K562 (cell line): ENCODE measurements around the gene IGF2R. TPM values are rescaled to one million over a fixed set of nuclear protein-coding genes. Genes with fewer than 3 reads are reported as not detected.

ENCODE experiments used
- GABPA ChIP-seq: fragments of 200-800 bp; sonication (Bioruptor generic); conservative IDR thresholded peaks from 2 replicates; pipeline ENCODE4 v1.6.1; 2016; ENCODE audit warnings: low read depth, missing genetic modification characterization, missing compliant biosample characterization
- HNRNPK ChIP-seq: fragments of 200-400 bp; formaldehyde crosslinking; IDR thresholded peaks from one replicate; pipeline ENCODE4 v1.6.1; 2018; ENCODE audit warnings: mild to moderate bottlenecking, low read depth, low read length; ENCODE audit not compliant: poor library complexity, severe bottlenecking
- ILF3 ChIP-seq: fragments of 450-650 bp; IDR thresholded peaks from 2 replicates; pipeline ENCODE4 v1.6.1; 2018; ENCODE audit warnings: antibody characterized with exemption, mild to moderate bottlenecking, moderate library complexity, borderline replicate concordance
- NFIX ChIP-seq: fragments of 250-450 bp; sonication (Bioruptor Pico); IDR thresholded peaks from 2 replicates; pipeline ENCODE4 v1.4.0; 2020; ENCODE audit warnings: low read depth, mild to moderate bottlenecking, moderate library complexity
- RBM22 ChIP-seq: fragments of 200-400 bp; formaldehyde crosslinking; IDR thresholded peaks from 2 replicates; pipeline ENCODE4 v1.6.1; 2018; ENCODE audit warnings: low read length, low read depth; ENCODE audit not compliant: poor library complexity, severe bottlenecking
- SMARCE1 ChIP-seq: fragments of 450-650 bp; IDR thresholded peaks from 2 replicates; pipeline ENCODE4 v1.7.1; 2016; ENCODE audit warnings: mild to moderate bottlenecking
- ZNF174 ChIP-seq: fragments of 250-450 bp; sonication (Bioruptor Pico); IDR thresholded peaks from 2 replicates; pipeline ENCODE4 v1.4.0; 2020; ENCODE audit warnings: mild to moderate bottlenecking
- polyA plus RNA-seq, 8 experiments: library from polyadenylated mRNA; depleted of rRNA in 4 of 8; stranded (reverse) in 5 of 8; unstranded in 3 of 8; fragments of >200 nt; fragmentation: Nextera tagmentation in 2 of 8; fragmentation: Illumina TruSeq in 1 of 8; extraction: Ambion mirVana in 2 of 8; extraction: Trizol in 1 of 8; gene quantifications; 2 replicates each; pipeline versions ENCODE4 v1.2.1 to v1.2.3, GENCODE V29; 2011 to 2014; ENCODE audit warnings: inconsistent platforms in 1 of 8, missing spikeins in 1 of 8
- total RNA-seq, 7 experiments: library from RNA; depleted of rRNA in 6 of 7; stranded (reverse); fragments of >200 nt in 6 of 7; fragmentation: Illumina TruSeq in 2 of 7; extraction: Trizol in 2 of 7; gene quantifications; 2 replicates each; pipeline versions ENCODE4 v1.2.1 to v1.2.3, GENCODE V29; 2011 to 2021; ENCODE audit warnings: low replicate concordance in 1 of 7
- TF ChIP-seq, protein P1 (sequence below): fragments of 450-650 bp; IDR thresholded peaks from 2 replicates; pipeline ENCODE4 v1.6.1; 2016; ENCODE audit warnings: borderline replicate concordance
- TF ChIP-seq, protein P2 (sequence below): fragments of 450-650 bp; conservative IDR thresholded peaks from 2 replicates; pipeline ENCODE4 v1.6.1; 2016; ENCODE audit warnings: missing genetic modification characterization, low read depth, mild to moderate bottlenecking, control low read depth, missing compliant biosample characterization
- TF ChIP-seq, protein P3 (sequence below): fragments of 250-450 bp; sonication (Bioruptor Pico); IDR thresholded peaks from 2 replicates; pipeline ENCODE4 v1.4.0; 2020; ENCODE audit warnings: borderline replicate concordance
- TF ChIP-seq, protein P4 (sequence below): fragments of 250-450 bp; sonication (Bioruptor Pico); IDR thresholded peaks from 2 replicates; pipeline ENCODE4 v1.4.0; 2020; ENCODE audit warnings: mild to moderate bottlenecking
- TF ChIP-seq, protein P5 (sequence below), 3 experiments: IDR thresholded peaks in 2 of 3; conservative IDR thresholded peaks in 1 of 3; 2 replicates each; pipeline ENCODE4 v1.5.1; 2011 to 2012; ENCODE audit warnings: low read length in 3 of 3, mild to moderate bottlenecking in 3 of 3, control low read depth in 2 of 3, improper control_type of control experiment in 1 of 3, inconsistent platforms in 1 of 3, low read depth in 1 of 3, mixed read lengths in 1 of 3, moderate library complexity in 1 of 3; ENCODE audit not compliant: insufficient read depth in 2 of 3
- TF ChIP-seq, protein P6 (sequence below): fragments of 450-650 bp; formaldehyde crosslinking; IDR thresholded peaks from 2 replicates; pipeline ENCODE4 v1.4.0; 2020; ENCODE audit warnings: mild to moderate bottlenecking
- TF ChIP-seq, protein P7 (sequence below): fragments of 250-450 bp; sonication (Bioruptor Pico); IDR thresholded peaks from 2 replicates; pipeline ENCODE4 v1.6.1; 2021; ENCODE audit warnings: mild to moderate bottlenecking

IGF2R gene
- total and polyA plus RNA-seq, 9 of the 15 experiments (the other 6 are each of a cell fraction or from before 2014, with no cell fraction given), result 3.5 to 92.3 (median 34.5) TPM

DNA sequence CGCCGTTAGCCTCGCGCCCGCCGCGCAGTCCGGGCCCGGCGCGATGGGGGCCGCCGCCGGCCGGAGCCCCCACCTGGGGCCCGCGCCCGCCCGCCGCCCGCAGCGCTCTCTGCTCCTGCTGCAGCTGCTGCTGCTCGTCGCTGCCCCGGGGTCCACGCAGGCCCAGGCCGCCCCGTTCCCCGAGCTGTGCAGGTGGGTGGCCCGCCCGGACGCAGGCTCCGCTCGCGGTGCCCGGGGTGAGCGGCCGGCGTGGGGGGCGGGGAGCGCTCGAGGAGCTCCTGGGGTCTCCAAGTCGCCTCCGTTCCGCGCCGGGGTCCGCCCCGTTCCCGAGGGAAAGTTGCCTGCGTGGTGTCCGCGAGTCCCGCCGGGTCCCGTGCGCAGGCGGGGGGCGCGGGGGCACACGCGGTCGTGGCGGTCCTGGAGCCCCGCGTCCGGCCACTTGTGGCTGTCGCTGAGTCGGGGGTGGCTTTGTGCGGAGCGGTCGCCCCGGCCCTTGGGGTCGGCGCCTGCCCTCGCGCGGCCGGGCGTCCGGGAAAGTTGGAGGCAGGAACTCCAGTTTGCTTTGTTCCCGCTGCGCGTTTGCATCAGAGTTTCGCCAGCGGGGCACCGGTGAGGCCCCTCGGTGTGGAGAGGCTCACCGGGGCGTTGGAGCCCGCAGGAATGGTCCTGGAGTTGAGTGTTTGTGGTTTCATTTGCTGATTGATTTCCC, 476 bp downstream of the IGF2R start (continued):
- TF ChIP-seq, protein P1, sequence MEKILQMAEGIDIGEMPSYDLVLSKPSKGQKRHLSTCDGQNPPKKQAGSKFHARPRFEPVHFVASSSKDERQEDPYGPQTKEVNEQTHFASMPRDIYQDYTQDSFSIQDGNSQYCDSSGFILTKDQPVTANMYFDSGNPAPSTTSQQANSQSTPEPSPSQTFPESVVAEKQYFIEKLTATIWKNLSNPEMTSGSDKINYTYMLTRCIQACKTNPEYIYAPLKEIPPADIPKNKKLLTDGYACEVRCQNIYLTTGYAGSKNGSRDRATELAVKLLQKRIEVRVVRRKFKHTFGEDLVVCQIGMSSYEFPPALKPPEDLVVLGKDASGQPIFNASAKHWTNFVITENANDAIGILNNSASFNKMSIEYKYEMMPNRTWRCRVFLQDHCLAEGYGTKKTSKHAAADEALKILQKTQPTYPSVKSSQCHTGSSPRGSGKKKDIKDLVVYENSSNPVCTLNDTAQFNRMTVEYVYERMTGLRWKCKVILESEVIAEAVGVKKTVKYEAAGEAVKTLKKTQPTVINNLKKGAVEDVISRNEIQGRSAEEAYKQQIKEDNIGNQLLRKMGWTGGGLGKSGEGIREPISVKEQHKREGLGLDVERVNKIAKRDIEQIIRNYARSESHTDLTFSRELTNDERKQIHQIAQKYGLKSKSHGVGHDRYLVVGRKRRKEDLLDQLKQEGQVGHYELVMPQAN, result no peak
- no peak for TF ChIP-seq ILF3
- peak; percentile 88 for TF ChIP-seq RBM22
- TF ChIP-seq, protein P2, sequence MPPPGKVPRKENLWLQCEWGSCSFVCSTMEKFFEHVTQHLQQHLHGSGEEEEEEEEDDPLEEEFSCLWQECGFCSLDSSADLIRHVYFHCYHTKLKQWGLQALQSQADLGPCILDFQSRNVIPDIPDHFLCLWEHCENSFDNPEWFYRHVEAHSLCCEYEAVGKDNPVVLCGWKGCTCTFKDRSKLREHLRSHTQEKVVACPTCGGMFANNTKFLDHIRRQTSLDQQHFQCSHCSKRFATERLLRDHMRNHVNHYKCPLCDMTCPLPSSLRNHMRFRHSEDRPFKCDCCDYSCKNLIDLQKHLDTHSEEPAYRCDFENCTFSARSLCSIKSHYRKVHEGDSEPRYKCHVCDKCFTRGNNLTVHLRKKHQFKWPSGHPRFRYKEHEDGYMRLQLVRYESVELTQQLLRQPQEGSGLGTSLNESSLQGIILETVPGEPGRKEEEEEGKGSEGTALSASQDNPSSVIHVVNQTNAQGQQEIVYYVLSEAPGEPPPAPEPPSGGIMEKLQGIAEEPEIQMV, result no peak
- no peak for TF ChIP-seq ZNF174 (CRISPR knock-in tag)
- no peak for TF ChIP-seq GABPA (tag)
- TF ChIP-seq, protein P3, sequence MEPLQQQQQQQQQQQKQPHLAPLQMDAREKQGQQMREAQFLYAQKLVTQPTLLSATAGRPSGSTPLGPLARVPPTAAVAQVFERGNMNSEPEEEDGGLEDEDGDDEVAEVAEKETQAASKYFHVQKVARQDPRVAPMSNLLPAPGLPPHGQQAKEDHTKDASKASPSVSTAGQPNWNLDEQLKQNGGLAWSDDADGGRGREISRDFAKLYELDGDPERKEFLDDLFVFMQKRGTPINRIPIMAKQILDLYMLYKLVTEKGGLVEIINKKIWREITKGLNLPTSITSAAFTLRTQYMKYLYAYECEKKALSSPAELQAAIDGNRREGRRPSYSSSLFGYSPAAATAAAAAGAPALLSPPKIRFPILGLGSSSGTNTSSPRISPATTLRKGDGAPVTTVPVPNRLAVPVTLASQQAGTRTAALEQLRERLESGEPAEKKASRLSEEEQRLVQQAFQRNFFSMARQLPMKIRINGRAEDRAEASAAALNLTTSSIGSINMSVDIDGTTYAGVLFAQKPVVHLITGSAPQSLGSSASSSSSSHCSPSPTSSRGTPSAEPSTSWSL (CRISPR knock-in tag), result 0 out of 2 replicates have a peak, but pooled peaks have one; percentile 3
- TF ChIP-seq, protein P4, sequence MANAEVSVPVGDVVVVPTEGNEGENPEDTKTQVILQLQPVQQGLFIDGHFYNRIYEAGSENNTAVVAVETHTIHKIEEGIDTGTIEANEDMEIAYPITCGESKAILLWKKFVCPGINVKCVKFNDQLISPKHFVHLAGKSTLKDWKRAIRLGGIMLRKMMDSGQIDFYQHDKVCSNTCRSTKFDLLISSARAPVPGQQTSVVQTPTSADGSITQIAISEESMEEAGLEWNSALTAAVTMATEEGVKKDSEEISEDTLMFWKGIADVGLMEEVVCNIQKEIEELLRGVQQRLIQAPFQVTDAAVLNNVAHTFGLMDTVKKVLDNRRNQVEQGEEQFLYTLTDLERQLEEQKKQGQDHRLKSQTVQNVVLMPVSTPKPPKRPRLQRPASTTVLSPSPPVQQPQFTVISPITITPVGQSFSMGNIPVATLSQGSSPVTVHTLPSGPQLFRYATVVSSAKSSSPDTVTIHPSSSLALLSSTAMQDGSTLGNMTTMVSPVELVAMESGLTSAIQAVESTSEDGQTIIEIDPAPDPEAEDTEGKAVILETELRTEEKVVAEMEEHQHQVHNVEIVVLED (CRISPR knock-in tag), result no peak
- TF ChIP-seq HNRNPK, result no peak
- TF ChIP-seq, protein P5, sequence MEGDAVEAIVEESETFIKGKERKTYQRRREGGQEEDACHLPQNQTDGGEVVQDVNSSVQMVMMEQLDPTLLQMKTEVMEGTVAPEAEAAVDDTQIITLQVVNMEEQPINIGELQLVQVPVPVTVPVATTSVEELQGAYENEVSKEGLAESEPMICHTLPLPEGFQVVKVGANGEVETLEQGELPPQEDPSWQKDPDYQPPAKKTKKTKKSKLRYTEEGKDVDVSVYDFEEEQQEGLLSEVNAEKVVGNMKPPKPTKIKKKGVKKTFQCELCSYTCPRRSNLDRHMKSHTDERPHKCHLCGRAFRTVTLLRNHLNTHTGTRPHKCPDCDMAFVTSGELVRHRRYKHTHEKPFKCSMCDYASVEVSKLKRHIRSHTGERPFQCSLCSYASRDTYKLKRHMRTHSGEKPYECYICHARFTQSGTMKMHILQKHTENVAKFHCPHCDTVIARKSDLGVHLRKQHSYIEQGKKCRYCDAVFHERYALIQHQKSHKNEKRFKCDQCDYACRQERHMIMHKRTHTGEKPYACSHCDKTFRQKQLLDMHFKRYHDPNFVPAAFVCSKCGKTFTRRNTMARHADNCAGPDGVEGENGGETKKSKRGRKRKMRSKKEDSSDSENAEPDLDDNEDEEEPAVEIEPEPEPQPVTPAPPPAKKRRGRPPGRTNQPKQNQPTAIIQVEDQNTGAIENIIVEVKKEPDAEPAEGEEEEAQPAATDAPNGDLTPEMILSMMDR (IDR thresholded peaks at IDR 0.05 in 2 of 3, conservative IDR thresholded peaks at IDR 0.05 in 1 of 3; ENCODE audit: insufficient read depth in 2 of 3, low read depth in 1 of 3, low read length in 3 of 3), result peak in 1 of 3 experiments; percentile 17; a peak in 1 of 6 replicates
- TF ChIP-seq, protein P6, sequence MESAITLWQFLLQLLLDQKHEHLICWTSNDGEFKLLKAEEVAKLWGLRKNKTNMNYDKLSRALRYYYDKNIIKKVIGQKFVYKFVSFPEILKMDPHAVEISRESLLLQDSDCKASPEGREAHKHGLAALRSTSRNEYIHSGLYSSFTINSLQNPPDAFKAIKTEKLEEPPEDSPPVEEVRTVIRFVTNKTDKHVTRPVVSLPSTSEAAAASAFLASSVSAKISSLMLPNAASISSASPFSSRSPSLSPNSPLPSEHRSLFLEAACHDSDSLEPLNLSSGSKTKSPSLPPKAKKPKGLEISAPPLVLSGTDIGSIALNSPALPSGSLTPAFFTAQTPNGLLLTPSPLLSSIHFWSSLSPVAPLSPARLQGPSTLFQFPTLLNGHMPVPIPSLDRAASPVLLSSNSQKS (CRISPR knock-in tag), result no peak
- TF ChIP-seq SMARCE1, result no peak
- TF ChIP-seq, protein P7, sequence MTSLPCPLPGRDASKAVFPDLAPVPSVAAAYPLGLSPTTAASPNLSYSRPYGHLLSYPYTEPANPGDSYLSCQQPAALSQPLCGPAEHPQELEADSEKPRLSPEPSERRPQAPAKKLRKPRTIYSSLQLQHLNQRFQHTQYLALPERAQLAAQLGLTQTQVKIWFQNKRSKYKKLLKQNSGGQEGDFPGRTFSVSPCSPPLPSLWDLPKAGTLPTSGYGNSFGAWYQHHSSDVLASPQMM (CRISPR knock-in tag), result no peak
- TF ChIP-seq NFIX, result no peak
